ENCODE data around the gene DGKH. TPM values are rescaled to one million over a fixed set of nuclear protein-coding genes. Genes with fewer than 3 reads are reported as not detected.
"Not testable (repeated sequence)": the region's sequence is repeated elsewhere in the genome, so short reads cannot be mapped to it uniquely, and the experiment has no call there.

Gene DGKH
- total RNA-seq, 2 donors from 2014 or later = 3.6 to 4.7 TPM

GRCh38 chr13:42084722-42085121, 36.3 kb downstream of the DGKH start:
- TF ChIP-seq, protein P1, sequence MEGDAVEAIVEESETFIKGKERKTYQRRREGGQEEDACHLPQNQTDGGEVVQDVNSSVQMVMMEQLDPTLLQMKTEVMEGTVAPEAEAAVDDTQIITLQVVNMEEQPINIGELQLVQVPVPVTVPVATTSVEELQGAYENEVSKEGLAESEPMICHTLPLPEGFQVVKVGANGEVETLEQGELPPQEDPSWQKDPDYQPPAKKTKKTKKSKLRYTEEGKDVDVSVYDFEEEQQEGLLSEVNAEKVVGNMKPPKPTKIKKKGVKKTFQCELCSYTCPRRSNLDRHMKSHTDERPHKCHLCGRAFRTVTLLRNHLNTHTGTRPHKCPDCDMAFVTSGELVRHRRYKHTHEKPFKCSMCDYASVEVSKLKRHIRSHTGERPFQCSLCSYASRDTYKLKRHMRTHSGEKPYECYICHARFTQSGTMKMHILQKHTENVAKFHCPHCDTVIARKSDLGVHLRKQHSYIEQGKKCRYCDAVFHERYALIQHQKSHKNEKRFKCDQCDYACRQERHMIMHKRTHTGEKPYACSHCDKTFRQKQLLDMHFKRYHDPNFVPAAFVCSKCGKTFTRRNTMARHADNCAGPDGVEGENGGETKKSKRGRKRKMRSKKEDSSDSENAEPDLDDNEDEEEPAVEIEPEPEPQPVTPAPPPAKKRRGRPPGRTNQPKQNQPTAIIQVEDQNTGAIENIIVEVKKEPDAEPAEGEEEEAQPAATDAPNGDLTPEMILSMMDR (IDR thresholded peaks at IDR 0.05) = no peak
- no peak for TF ChIP-seq POLR2A (IDR thresholded peaks at IDR 0.05)
- 70 to 76% methylated on average over 1 of the region's 1 CpG for WGBS, 2 donors
- H3K9me3 ChIP-seq = no peaks in the 10 kb centered on the region
- intact Hi-C loops (cut with DNase I) = loop anchor here (10.0 kb wide), 1 partner anchor 70 kb away; no protein-coding TSS in a partner anchor
- DNase-seq (no peak), ATAC-seq (no peak)
- no peaks in the 10 kb centered on the region for H3K4me1 ChIP-seq
- no peak overlapping the region for H3K4me3 ChIP-seq
- H3K27ac ChIP-seq = no peak overlapping the region
- H3K27me3 ChIP-seq = no peaks in the 10 kb centered on the region
- no peaks in the 10 kb centered on the region for H3K36me3 ChIP-seq (replicated peaks in 1 of 2; ENCODE audit: insufficient read depth in 1 of 2, low read depth in 2 of 2)

DNA sequence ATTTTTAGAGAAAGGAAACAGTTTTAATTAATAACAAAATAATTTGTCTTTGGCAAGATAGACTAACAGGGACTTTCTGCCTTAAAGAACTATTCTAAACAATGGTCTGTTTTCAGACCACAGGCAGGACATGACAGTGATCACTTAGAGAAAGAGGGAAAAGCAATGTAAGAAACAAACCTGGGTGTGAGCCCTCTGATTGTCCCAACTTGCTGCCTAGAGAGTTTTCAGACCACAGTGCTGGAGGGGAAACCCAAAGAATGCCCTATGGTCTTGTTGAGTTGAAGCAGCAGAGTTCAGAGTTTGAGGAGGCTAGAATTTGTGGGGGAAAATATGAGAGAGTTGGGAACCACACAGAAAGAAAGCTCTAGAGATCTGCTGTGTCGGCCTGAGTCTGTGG, 38.1 kb downstream of the DGKH start:
- Histone ChIP-seq H3K36me3 (replicated peaks in 1 of 2; ENCODE audit: insufficient read depth in 1 of 2, low read depth in 2 of 2) (no peaks in the 10 kb centered on the region), H3K4me3 (no peak overlapping the region), H3K9me3 (no peaks in the 10 kb centered on the region), H3K27me3 (no peaks in the 10 kb centered on the region), H3K4me1 (no peaks in the 10 kb centered on the region), H3K27ac (no peak overlapping the region)
- TF ChIP-seq, protein P1 (IDR thresholded peaks at IDR 0.05) = no peak
- no peak for TF ChIP-seq POLR2A (IDR thresholded peaks at IDR 0.05)
- DNase-seq (no peak), ATAC-seq (no peak)
- 86 to 100% methylated on average over 1 of the region's 1 CpG for WGBS, 2 donors
- intact Hi-C loops (cut with DNase I) = loop anchor here (10.0 kb wide), 1 partner anchor 72 kb away; no protein-coding TSS in a partner anchor

DNA sequence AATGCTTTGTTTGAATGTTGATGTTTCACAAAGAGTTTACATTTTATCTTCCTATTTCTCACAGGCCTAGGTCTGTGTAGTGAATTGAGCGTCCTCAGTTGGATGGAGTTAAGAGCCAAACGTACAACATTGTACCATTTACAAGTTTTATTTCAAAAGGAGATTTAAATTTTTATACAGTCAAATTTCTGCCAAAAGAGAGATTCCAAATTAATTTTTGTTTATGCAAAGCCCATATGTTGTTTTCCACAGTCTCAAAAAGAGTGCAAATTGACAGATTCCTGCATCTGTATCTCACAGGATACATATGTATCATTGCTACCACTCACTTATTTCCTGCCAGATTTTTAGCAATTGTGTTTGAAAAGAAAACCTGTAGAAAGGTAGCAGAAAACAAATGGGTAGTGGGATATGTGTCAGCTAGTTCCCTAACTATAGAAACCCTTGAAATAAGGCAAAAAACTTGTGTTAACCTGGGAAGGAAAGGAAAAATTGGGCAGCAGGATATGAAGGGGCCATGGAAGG, 46.1 kb downstream of the DGKH start:
- Histone ChIP-seq H3K4me3 (no peak overlapping the region), H3K27ac (no peak overlapping the region), H3K9me3 (no peaks in the 10 kb centered on the region), H3K36me3 (replicated peaks in 1 of 2; ENCODE audit: insufficient read depth in 1 of 2, low read depth in 2 of 2) (no peaks in the 10 kb centered on the region), H3K27me3 (no peaks in the 10 kb centered on the region), H3K4me1 (no peaks in the 10 kb centered on the region)
- 75 to 78% methylated on average over 2 of the region's 2 CpGs for WGBS, 2 donors
- TF ChIP-seq, protein P1 (IDR thresholded peaks at IDR 0.05) = no peak
- no peak for TF ChIP-seq POLR2A (IDR thresholded peaks at IDR 0.05)
- ATAC-seq (no peak), DNase-seq (no peak)
- intact Hi-C loops (cut with DNase I) = no loop called here

GRCh38 chr13:42096222-42096621, 47.8 kb downstream of the DGKH start:
- H3K36me3 ChIP-seq (replicated peaks in 1 of 2; ENCODE audit: insufficient read depth in 1 of 2, low read depth in 2 of 2); H3K27me3 ChIP-seq; H3K4me1 ChIP-seq; intact Hi-C loops (cut with DNase I); H3K27ac ChIP-seq; H3K4me3 ChIP-seq; DNase-seq; H3K9me3 ChIP-seq; ATAC-seq: not testable (repeated sequence)
- WGBS, 2 donors = 83 to 91% methylated on average over 2 of the region's 2 CpGs

- no peaks in the 10 kb centered on the region for H3K36me3 ChIP-seq (replicated peaks in 1 of 2; ENCODE audit: insufficient read depth in 1 of 2, low read depth in 2 of 2)
- TF ChIP-seq, protein P1 (IDR thresholded peaks at IDR 0.05) = no peak
- TF ChIP-seq POLR2A (IDR thresholded peaks at IDR 0.05) = no peak
- intact Hi-C loops (cut with DNase I) = loop anchor here (10.0 kb wide), 1 partner anchor 425 kb away; no protein-coding TSS in a partner anchor
- no peaks in the 10 kb centered on the region for H3K27me3 ChIP-seq
- no peaks in the 10 kb centered on the region for H3K9me3 ChIP-seq
- H3K4me3 ChIP-seq = no peak overlapping the region
- H3K4me1 ChIP-seq = peaks cover 10% of the 10 kb centered on the region
- WGBS, 2 donors = 89 to 90% methylated on average over 9 of the region's 9 CpGs
- no peak for DNase-seq
- no peak overlapping the region for H3K27ac ChIP-seq
- no peak for ATAC-seq
Observed at GRCh38 chr13:42099962-42100675, 51.7 kb downstream of the DGKH start.

Data from body of pancreas (tissue), 4 donors.